Activated T-cell treated with anti-CD3 and anti-CD28 coated beads, Interleukin-2, amount 50 U/mL, for 72 hours (primary cell): ENCODE data around the gene THRB. TPM values are rescaled to one million over a fixed set of nuclear protein-coding genes. Genes with fewer than 3 reads are reported as not detected.

Experiments used
- ATAC-seq, 2 donors: fragments of 150-1000 bp; cut with Tn5 transposase; replicated peaks in 1 of 2; 2 replicates each; pipeline ENCODE4 v1.10.0; 2021; ENCODE audit warnings: moderate library complexity in 2 of 2, mild to moderate bottlenecking in 1 of 2
- DNase-seq, 2 donors: peaks; one replicate each; pipeline ENCODE4 v3.0.0; 2021 to 2022; ENCODE audit warnings: mixed read lengths in 1 of 2
- H3K27ac Mint-ChIP-seq: one replicate; pipeline ENCODE4 v1.8.0; 2022; ENCODE audit warnings: mild to moderate bottlenecking, moderate library complexity, mixed read lengths
- H3K27me3 Mint-ChIP-seq: one replicate; pipeline ENCODE4 v1.8.0; 2022; ENCODE audit warnings: low read depth, mixed read lengths
- H3K36me3 Mint-ChIP-seq, 2 donors: one replicate each; pipeline ENCODE4 v1.8.0; 2022; ENCODE audit warnings: mixed read lengths in 2 of 2, mild to moderate bottlenecking in 1 of 2; ENCODE audit not compliant: insufficient read depth in 2 of 2
- H3K4me1 Mint-ChIP-seq: one replicate; pipeline ENCODE4 v1.8.0; 2022; ENCODE audit warnings: low read depth, mixed read lengths
- H3K4me3 Mint-ChIP-seq, 2 donors: one replicate each; pipeline ENCODE4 v1.8.0; 2022; ENCODE audit warnings: mild to moderate bottlenecking in 2 of 2, mixed read lengths in 2 of 2, moderate library complexity in 2 of 2
- H3K9me3 Mint-ChIP-seq, 2 donors: one replicate each; pipeline ENCODE4 v1.8.0; 2022; ENCODE audit warnings: mixed read lengths in 2 of 2
- total RNA-seq, 2 donors: library from RNA; stranded (reverse); gene quantifications; one replicate each; pipeline ENCODE4 v1.2.3, GENCODE V29; 2022

Gene THRB
- total RNA-seq, 2 donors from 2014 or later, result not detected

DNA sequence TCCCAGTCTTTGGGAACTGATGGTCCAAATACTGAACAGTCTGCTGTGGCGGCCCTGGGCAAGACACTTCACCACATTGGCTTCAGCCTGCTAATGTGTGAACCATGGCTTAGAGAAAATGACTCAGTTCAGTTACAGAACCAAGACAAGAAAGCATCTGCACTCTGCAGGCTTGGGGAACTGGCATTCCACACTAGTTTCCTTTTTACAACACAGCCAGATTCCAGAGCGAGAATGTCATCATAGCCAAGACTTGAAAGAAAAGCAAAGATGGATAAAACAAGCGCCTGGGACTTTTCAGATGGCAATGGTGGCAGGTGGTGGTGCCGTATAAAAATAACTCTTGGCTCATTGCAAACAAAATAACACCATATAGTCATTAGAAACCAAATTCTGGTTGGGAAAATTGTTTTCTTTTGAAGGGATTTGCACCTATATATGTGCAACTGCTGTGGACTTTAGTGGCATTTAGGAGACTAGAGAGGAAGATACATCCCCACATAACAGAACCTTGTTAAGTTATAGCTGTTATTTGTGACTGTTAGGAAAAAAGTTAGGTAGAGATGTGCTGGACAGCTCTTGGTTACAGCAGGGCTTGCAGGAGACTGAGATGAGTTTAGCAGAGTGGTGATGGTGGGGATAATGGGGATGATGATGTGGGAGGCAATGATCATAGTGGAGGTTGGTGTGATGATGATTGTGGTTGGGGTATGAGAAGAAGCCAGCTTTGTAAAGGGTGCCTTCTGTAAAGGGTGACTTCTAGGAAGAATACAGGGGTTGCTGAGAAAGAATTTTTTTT lies 273.6 kb downstream of the THRB start:
- Mint-ChIP-seq H3K4me1 (no peaks in the 10 kb centered on the region), H3K36me3 (no peaks in the 10 kb centered on the region), H3K9me3 (no peaks in the 10 kb centered on the region), H3K27ac (no peak overlapping the region), H3K27me3 (peaks cover 21% of the 10 kb centered on the region), H3K4me3 (no peak overlapping the region)
- no peak for DNase-seq
- ATAC-seq, result peak in 1 of 2 donors; percentile 44

- H3K27me3 Mint-ChIP-seq, result peaks cover under 1% of the 10 kb centered on the region
- H3K27ac Mint-ChIP-seq, result no peak overlapping the region
- no peak overlapping the region for H3K4me3 Mint-ChIP-seq
- no peaks in the 10 kb centered on the region for H3K9me3 Mint-ChIP-seq
- no peak for ATAC-seq
- H3K36me3 Mint-ChIP-seq, result no peaks in the 10 kb centered on the region
- no peak for DNase-seq
- H3K4me1 Mint-ChIP-seq, result no peaks in the 10 kb centered on the region
Observed at GRCh38 chr3:24215502-24215901, 279.1 kb downstream of the THRB start.

- no peak for DNase-seq
- H3K9me3 Mint-ChIP-seq, result peaks cover 0 to under 1% of the 10 kb centered on the region in 2 donors
- H3K27me3 Mint-ChIP-seq, result peaks cover 8% of the 10 kb centered on the region
- H3K4me1 Mint-ChIP-seq, result no peaks in the 10 kb centered on the region
- no peak for ATAC-seq
- no peak overlapping the region for H3K4me3 Mint-ChIP-seq
- H3K27ac Mint-ChIP-seq, result no peak overlapping the region
- H3K36me3 Mint-ChIP-seq, result peaks cover 1% of the 10 kb centered on the region in 2 donors
Observed at GRCh38 chr3:24211381-24211780, 283.3 kb downstream of the THRB start.

- Mint-ChIP-seq H3K27ac (no peak overlapping the region), H3K4me1 (no peaks in the 10 kb centered on the region), H3K36me3 (peaks cover 1 to 2% of the 10 kb centered on the region in 2 donors), H3K27me3 (peaks cover 31% of the 10 kb centered on the region), H3K4me3 (no peak overlapping the region), H3K9me3 (peaks cover 1 to 5% of the 10 kb centered on the region in 2 donors)
- DNase-seq (no peak), ATAC-seq (no peak)
Observed at GRCh38 chr3:24202071-24202470, 292.6 kb downstream of the THRB start.

- DNase-seq, result no peak
- H3K27me3 Mint-ChIP-seq, result peaks cover 27% of the 10 kb centered on the region
Observed at GRCh38 chr3:24201301-24201700, 293.3 kb downstream of the THRB start.

DNA sequence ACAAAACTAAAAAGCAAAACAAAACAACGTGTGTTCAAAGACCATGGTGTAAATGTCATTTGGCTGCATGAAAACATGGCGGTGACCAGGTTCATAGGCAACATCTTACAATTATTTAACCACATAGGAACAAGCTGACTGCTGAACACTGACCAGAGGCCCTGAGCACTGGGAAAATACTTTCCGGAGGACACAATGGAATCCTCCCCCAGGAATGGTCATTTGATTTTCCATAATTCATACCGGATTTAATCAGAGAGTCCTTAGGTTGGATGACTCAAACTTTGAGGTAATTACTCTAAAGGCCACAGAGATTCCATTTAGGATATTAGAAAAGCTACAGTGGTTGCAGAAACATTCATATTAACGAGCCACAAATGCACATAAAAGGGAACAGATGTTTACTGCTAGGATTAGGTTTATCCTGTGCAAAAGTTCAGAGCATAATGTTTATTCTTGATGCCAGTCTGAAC lies 294.8 kb downstream of the THRB start:
- peaks cover 0 to 2% of the 10 kb centered on the region in 2 donors for H3K36me3 Mint-ChIP-seq
- H3K4me3 Mint-ChIP-seq, result no peak overlapping the region
- H3K27me3 Mint-ChIP-seq, result peaks cover 23% of the 10 kb centered on the region
- H3K27ac Mint-ChIP-seq, result no peak overlapping the region
- DNase-seq (no peak), ATAC-seq (no peak)
- H3K4me1 Mint-ChIP-seq, result no peaks in the 10 kb centered on the region
- peaks cover 1 to 3% of the 10 kb centered on the region in 2 donors for H3K9me3 Mint-ChIP-seq

More at GRCh38 chr3:24201301-24201700, 293.3 kb downstream of the THRB start:
- Mint-ChIP-seq H3K9me3 (peaks cover 1 to 4% of the 10 kb centered on the region in 2 donors), H3K27ac (no peak overlapping the region), H3K4me1 (no peaks in the 10 kb centered on the region), H3K36me3 (peaks cover 0 to 2% of the 10 kb centered on the region in 2 donors), H3K4me3 (no peak overlapping the region)
- no peak for ATAC-seq

DNA sequence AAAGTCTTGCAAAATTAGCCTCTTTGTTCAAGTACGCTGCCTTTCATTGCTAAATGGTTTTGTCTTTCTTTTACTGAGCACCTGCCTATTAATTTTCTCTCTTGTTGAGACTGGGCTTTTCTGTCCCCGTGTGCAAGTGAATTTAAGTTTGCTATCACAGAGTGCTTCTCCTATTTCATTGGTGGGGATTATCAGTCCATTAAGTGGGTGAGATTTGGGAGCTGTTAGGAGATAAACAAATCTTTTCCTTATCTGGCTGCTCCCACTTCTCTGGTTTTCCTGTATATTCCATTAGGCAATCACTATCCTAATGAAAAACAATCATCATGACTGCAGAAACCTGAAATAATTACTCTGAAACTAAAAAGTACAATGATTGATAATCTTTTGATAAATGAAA lies 295.4 kb downstream of the THRB start:
- H3K27me3 Mint-ChIP-seq, result peaks cover 23% of the 10 kb centered on the region
- no peaks in the 10 kb centered on the region for H3K4me1 Mint-ChIP-seq
- no peak overlapping the region for H3K27ac Mint-ChIP-seq
- DNase-seq, result no peak
- peaks cover 1% of the 10 kb centered on the region in 2 donors for H3K9me3 Mint-ChIP-seq
- no peak overlapping the region for H3K4me3 Mint-ChIP-seq
- ATAC-seq, result no peak
- H3K36me3 Mint-ChIP-seq, result peaks cover 0 to 2% of the 10 kb centered on the region in 2 donors

DNA sequence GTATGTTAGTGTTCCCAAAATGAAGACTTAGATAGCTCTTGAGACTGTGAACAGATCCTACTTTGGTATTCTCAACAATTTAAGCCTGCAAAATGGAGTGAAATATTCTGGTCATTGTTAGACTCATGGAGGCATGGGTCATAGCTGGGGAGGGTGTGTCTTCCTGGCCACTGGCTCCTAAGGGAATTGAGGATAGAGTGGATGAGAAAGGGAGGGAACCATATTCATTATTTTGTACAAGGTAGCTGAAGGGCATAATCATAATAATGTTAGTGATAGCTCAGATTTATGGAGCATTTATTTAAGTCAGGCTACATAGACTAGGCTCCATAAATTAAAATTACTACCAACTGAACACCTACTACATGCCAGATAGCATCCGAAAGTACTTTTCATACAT lies 295.9 kb downstream of the THRB start:
- no peak for DNase-seq
- H3K4me3 Mint-ChIP-seq, result no peak overlapping the region
- no peak overlapping the region for H3K27ac Mint-ChIP-seq
- H3K36me3 Mint-ChIP-seq, result peaks cover 0 to 2% of the 10 kb centered on the region in 2 donors
- no peak for ATAC-seq
- H3K4me1 Mint-ChIP-seq, result no peaks in the 10 kb centered on the region
- peaks cover 23% of the 10 kb centered on the region for H3K27me3 Mint-ChIP-seq
- peaks cover 1% of the 10 kb centered on the region in 2 donors for H3K9me3 Mint-ChIP-seq

GRCh38 chr3:24197809-24198208 lies 296.8 kb downstream of the THRB start:
- Mint-ChIP-seq H3K4me1 (no peaks in the 10 kb centered on the region), H3K36me3 (no peaks in the 10 kb centered on the region), H3K27ac (no peak overlapping the region), H3K27me3 (peaks cover 23% of the 10 kb centered on the region), H3K9me3 (peaks cover 1% of the 10 kb centered on the region in 2 donors), H3K4me3 (no peak overlapping the region)
- DNase-seq (no peak), ATAC-seq (no peak)

GRCh38 chr3:24196526-24196925 lies 298.1 kb downstream of the THRB start:
- Mint-ChIP-seq H3K9me3 (peaks cover 1% of the 10 kb centered on the region in 2 donors), H3K27me3 (peaks cover 17% of the 10 kb centered on the region), H3K36me3 (no peaks in the 10 kb centered on the region), H3K27ac (no peak overlapping the region), H3K4me1 (no peaks in the 10 kb centered on the region), H3K4me3 (no peak overlapping the region)
- no peak for ATAC-seq
- DNase-seq, result no peak

DNA sequence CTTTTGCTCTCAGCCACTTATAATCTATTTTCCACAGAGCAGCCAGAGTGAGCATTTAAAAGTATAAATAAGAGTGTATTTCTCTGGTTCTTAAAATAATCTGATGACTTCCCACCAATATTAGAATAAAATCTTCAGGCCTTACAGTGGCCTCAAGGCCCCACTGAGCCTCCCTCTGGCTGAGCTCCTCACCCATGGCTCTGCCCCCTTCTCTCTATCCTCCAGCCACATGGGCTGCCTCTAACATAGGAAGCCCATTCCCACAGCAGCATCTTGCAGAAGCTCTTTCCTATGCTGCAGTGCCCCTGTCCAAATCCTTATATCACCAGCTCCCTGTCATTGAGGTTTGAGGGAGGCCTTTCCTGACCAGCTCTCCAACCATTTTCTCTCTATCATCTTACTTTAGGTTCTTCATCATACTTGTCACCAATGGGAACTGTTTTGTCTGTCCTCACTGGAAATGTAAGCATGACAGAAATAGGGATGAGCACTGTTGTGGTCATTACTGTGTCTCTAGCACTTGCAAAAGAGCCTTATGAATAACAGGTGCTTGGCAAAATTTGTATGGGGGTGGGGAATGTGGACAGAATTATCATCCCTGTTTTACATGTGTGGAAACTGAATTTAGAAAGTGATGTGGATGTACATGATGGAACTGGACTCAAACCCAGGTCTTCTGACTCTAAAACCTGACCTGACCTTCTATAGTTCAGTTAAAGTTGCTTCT lies 299.0 kb downstream of the THRB start:
- peaks cover 11% of the 10 kb centered on the region for H3K27me3 Mint-ChIP-seq
- no peaks in the 10 kb centered on the region for H3K36me3 Mint-ChIP-seq
- ATAC-seq (no peak), DNase-seq (no peak)
- no peak overlapping the region for H3K27ac Mint-ChIP-seq
- no peaks in the 10 kb centered on the region for H3K9me3 Mint-ChIP-seq
- no peak overlapping the region for H3K4me3 Mint-ChIP-seq
- H3K4me1 Mint-ChIP-seq, result no peaks in the 10 kb centered on the region

DNA sequence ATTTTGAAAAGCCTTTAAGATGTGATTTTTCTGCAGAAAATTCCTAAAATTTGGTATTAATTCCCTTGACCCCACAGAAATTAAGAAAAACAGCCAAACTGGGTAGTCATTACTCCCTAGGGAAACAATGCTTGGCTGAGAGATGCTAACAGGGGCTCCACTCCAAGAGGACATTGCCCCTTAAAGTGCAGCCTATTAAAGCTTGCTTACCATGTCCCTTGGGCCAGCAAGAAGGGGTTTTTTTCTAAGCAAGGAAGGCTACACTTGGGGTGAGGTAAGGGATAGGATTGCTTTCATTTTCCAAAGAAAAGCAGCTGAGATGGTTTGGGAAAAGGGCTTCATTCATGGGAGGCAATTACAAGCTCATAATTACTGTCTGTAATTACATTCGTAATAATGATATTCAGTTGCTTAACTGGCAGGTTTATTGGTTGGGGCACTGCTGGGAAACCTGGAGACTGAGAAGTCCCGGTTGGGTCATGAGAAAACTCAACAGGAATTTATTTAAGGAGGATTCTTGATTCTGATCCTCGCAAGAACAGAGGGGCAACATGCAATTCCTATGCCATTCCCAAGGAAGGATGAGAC lies 302.1 kb downstream of the THRB start:
- Mint-ChIP-seq H3K4me3 (no peak overlapping the region), H3K36me3 (no peaks in the 10 kb centered on the region), H3K27ac (no peak overlapping the region), H3K9me3 (no peaks in the 10 kb centered on the region), H3K4me1 (no peaks in the 10 kb centered on the region), H3K27me3 (peaks cover 6% of the 10 kb centered on the region)
- DNase-seq (no peak), ATAC-seq (no peak)

DNA sequence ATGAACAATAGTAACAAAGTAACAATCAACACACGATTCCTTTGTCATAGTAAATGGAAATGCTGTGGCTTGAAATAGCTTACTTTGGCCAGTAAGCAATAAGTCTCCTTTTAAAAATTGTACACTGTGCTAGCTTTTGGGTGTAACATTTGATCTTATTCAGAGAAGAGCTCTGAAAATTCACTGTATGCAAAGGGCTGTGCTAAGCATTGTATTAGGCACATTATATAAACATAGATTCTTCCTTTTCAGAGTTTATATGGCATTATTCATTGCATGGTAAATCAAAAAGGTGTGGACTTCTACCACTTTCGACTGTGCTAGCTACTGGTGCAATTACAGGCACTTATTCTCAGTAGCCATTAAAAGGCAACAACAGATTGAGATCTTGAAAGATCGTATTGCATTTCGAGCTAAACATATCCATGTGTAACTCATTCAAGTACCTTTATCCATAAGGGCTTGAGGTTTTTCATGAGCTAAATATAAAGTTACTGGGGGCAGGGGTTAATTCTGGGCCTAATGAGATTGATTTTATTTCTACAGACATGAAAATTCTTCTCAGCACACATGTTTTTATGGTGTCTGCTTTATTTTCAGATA lies 302.7 kb downstream of the THRB start:
- Mint-ChIP-seq H3K4me3 (no peak overlapping the region), H3K27me3 (peaks cover 6% of the 10 kb centered on the region), H3K9me3 (no peaks in the 10 kb centered on the region), H3K27ac (no peak overlapping the region), H3K36me3 (no peaks in the 10 kb centered on the region), H3K4me1 (no peaks in the 10 kb centered on the region)
- ATAC-seq (no peak), DNase-seq (no peak)
